Measurements from ENCODE around the gene UBE2J1.

UBE2J1 gene

GRCh38 chr6:89361171-89361570 lies 8.6 kb upstream of the UBE2J1 start:
- no peak for DNase-seq

DNA sequence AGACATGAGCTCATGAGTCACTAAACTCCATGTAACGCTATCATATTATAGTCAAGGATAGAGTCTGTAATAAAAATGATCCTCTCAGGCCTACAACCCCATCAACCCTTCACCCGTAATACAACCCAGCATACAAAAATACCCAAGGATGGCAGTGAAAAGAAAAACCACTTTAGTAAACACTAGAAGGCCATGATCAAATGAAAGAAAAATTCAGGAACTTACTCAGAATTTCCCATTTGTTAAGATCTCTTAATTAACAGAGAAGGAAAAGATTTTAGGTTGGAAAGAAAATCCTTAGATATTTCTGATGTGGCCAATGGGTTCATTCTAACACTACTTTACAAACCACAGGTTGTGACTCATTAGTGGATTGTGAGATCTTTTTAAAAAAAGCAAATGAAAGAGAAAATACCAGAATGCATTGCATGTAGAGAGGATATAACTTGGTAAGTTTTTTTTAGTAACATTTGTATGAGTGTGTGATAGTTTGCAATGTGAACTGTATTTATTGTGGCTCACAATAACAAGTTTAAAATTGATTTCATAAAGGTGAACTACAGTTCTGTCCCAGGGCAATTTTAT lies 8.0 kb upstream of the UBE2J1 start:
- no peak for DNase-seq

DNA sequence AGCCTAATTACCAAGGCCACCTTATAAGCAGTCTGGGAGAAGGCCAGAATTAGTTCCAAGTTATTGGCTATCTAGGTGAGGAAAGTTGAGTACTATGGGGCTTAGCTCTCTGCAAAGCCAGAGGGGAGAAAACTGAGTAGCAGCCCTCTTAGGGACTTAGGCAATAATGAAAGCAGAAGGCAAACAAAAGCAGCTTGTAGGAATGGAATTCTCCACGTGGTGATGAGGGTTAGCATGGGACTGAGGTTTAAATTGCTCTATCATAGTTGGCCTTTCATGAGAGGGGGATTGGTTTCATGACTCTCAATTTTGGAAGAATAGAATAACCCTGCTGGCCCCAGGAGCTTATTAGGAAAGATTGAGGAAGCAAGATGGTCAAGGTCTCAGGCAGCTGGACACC lies 7.0 kb upstream of the UBE2J1 start:
- DNase-seq = no peak

GRCh38 chr6:89357390-89357789 lies 4.9 kb upstream of the UBE2J1 start:
- DNase-seq = no peak

GRCh38 chr6:89356642-89357170 lies 4.2 kb upstream of the UBE2J1 start:
- no peak for DNase-seq

GRCh38 chr6:89355511-89356194 lies 3.1 kb upstream of the UBE2J1 start:
- DNase-seq = no peak

DNA sequence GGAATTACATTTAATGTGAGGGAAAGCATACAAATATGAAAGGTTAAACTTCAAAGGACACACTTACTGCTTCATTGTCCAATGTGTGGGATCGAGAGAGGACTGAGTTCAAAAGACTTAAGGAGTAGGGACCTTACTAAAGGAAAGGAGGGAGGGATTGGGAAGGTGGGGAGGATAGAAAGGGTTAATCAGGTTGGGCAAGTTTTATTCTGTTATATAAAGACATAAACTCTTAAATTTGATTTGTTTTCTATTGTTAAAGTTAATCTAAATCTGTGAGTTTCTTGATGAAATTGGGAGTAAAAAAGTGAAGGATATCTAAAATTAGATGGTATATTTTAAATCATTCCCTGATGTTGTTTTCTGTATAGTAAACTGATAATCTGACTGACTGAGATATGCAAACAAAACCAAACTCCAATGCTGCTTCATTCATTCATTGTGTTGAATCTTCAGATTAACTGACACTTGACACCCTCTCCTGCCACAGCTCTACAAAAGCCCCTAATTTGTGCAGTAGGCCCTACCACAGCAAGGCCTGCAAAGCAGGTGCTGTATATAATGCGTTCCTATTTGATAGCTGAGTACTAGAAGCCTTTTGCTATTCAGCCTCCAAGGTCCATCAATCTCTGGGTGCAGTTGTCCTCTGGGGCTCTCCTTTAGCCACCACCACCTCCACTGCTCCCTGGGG lies 1.3 kb upstream of the UBE2J1 start:
- no peak for DNase-seq

- no peak for DNase-seq
Observed at GRCh38 chr6:89353118-89353556, 615 bp upstream of the UBE2J1 start.

DNA sequence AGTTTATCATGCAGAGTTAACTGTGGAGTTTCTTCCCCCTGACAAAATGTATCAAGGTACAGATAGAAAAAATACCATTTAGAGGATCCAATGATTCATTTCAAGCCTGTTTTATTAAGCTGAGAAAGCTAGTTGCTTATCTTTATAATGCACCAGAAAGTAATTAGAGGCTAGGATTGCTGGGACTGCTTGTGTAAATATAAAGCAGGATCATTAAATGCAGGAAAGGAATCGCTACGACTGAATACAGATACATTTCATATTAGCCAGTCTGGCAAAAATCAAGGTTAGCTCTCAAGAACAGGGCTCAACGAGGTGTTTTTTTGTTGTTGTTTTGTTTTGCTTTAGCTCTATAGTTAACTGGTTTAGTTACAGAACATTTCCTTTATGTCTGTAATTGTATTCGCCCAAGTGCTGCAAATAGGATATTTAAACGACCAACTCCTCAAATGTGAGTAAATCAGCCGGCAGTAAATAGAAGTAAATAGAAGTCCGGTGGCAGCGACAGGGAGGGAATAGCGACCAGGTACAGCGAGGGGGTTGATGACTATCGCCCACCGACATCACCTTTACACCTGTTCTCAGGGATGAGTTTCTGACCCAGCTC lies 748 bp downstream of the UBE2J1 start:
- DNase-seq = no peak

DNA sequence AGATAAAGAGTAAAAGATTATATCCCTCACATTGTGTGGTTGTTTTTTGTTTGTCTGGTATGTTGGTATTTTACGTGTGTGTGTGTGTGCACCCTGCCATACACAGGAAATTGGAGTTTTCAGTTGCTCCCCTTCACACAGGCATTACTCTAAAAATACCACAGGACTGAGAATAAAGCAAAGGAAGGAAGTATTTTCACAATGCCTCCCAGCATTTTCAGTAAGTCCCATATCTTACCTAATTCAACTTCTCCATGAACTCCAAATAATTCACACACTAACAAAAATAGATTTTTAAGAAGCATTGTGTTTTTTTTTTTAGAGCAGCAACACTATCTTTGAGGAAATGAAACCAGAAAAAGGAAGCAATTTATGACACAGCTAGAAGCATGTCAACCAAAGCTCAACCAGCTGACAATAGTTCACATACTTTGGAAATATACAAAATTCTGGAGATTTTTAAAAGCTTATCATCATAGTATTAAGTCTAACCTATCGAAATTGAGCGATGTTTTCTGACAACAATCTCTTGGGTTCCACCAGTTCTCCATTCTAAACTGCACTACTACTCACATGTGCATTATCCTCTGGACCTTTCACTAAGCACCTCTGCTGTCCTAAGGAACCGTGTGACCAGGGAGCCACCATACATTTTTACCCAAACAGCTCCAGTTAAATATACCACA lies 2.1 kb downstream of the UBE2J1 start:
- DNase-seq = no peak

DNA sequence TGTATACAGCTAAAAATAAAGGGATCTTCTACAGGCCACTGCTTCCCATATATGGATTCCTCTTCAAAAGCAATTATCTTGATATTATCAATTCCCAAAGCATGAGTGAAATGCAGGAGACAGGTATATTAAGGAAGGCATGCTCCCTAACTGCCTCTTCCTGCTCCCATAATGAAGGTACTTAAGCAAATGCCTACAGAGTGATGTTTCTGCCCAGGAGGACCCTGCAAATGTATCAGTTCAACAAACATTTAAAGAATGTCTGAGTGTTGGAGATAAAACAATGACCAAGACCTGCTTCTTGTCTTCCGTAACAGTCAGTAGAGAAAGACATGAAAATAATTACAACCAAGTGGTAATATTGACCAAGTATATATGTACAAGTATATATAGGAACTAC lies 4.2 kb downstream of the UBE2J1 start:
- no peak for DNase-seq

GRCh38 chr6:89347825-89348224 lies 4.7 kb downstream of the UBE2J1 start:
- no peak for DNase-seq

- DNase-seq = no peak
Observed at GRCh38 chr6:89346433-89346832, 6.1 kb downstream of the UBE2J1 start.

- no peak for DNase-seq
Observed at GRCh38 chr6:89339565-89339964, 13.0 kb downstream of the UBE2J1 start.

DNA sequence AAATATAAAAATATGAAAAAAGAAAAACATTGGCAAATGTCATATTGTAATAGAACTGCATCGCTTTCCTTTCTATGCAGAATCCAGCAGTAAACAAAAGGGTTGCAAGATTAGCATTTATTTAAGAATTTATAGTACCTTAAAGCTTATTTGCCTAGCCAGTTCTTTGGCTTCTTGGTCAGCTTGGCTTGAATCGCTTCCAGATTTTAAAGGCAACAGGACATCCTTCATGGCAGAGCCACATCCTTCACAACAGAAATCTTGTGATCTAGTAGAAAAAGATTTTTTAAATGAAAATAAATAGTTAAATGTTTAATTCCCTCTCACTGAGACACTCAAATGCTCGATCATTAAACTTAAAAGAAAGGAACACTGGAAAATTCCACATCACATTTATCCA lies 17.4 kb downstream of the UBE2J1 start:
- DNase-seq = no peak

DNA sequence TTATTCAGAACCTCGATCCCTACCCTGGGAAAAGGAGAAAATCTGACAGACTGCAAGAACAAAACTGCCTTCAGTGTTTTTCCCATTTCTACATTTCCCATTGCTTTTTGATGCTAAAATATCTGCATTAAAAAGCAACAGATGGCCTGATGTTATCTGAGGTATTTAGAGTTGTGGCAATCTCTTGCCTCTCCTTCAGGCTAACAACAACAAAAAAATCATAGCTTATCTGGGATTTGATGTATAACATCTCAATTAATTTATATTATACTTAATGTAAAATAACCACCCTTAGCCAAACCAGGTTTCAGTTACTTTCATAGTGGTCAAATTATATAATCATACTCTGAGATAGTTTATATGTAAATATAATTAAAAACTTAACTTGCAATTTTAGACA lies 21.6 kb downstream of the UBE2J1 start:
- DNase-seq = no peak

DNA sequence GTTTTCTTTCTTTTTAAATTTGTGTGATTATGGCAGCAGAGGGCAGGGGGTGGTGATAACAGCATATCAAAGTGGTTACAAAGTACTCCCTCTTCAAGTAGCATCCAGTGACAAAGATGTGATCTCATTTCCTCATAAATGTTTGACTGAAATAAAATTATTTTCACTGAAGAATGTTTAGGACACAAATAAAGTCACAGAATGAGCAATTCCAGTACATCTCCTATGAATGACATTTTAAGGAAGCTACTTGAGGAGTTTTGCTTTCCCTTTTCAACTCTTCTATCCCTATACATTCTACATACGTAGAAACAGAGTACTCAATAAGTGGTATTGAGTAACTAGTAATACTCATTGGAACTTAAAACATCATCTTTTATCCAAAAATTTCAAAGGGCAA lies 23.5 kb downstream of the UBE2J1 start:
- DNase-seq = no peak

DNA sequence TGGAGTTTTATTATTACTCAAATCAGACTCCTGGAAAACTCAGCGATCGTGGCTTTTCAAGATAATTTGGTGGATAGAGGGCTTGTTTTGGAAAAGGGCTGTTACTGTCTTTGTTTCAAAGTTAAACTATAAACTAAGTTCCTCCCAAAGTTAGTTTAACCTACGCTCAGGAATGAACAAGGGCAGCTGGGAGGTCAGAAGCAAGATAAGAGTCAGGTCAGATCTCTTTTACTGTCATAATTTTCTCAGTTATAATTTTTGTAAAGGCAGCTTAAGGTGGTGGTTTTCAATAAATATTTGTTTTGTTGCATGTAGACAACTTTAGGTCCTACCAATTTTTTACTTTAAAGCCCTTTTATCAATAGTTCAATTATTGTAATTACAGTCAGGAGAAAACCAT lies 28.2 kb downstream of the UBE2J1 start:
- no peak for DNase-seq

- no peak for DNase-seq
Observed at GRCh38 chr6:89323511-89323971, 29.0 kb downstream of the UBE2J1 start.

- no peak for DNase-seq
Observed at GRCh38 chr6:89321131-89321970, 31.2 kb downstream of the UBE2J1 start.

DNA sequence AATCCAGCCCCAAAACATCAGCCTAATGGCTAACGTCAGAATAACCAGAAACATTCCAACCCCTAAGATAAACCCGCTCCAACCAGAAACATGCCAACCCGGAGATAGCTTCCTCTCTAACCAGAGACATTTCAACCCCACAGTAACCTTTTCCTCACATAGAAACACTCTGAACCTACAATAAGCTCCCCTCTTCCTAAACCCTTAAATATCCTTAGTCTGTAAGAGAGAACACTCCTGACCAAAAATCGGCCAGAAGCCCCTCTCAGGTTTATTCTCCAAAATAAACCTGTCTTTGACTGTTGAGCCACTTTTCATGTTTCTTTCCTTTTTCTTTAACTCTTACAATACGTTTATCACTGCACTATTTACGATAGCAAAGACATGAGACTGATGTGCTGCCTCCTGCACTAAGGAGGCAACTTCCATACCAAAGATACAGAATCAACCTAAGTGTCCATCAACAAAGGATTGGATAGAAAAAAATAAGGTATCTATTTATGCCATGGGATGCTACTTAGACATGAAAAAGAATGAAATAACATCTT lies 32.4 kb downstream of the UBE2J1 start:
- no peak for DNase-seq

DNA sequence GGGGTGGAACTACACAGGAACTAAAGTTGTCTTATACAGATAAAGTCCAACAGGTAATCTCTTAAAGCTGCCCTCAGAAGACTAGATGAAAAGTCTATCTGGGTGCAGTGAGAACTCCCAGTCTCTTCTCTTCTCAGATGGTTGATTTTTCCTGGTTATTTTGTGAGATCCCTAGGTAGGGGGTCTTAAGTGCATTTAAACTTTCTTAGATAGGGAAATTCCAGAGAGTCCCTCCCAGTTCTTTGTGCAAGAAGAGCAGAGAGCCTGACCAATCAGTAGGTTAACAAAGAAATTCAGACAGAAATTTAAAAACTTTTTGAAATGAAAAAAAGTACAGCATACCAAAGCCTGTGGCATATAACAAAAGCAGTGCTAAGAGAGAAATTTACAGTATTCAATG lies 35.5 kb downstream of the UBE2J1 start:
- no peak for DNase-seq
